Measurements from ENCODE around the gene DOC2A. TPM values are rescaled to one million over a fixed set of nuclear protein-coding genes. Genes with fewer than 3 reads are reported as not detected.
A peak's percentile ranks its signal among the peaks of the same experiment; 100 is the strongest.

DOC2A gene
- total RNA-seq, 1 donor from 2014 or later, result 7.4 TPM

GRCh38 chr16:29989111-29989858 lies 21.5 kb downstream of the DOC2A start:
- Mint-ChIP-seq H3K27me3 (ENCODE audit: unreplicated experiment) (peaks cover 30% of the 10 kb centered on the region), H3K36me3 (ENCODE audit: low read depth, unreplicated experiment) (peaks cover 66% of the 10 kb centered on the region), H3K4me3 (ENCODE audit: unreplicated experiment) (peak overlapping the region; percentile 59), H3K4me1 (ENCODE audit: unreplicated experiment) (peaks cover 51% of the 10 kb centered on the region), H3K27ac (ENCODE audit: unreplicated experiment) (peak overlapping the region; percentile 84), H3K9me3 (ENCODE audit: unreplicated experiment) (no peaks in the 10 kb centered on the region)
- no peak for TF ChIP-seq CTCF (IDR thresholded peaks at IDR 0.05; ENCODE audit: unreplicated experiment)
- DNase-seq (ENCODE audit: low spot score), result no peak

GRCh38 chr16:29988346-29989075 lies 22.3 kb downstream of the DOC2A start:
- peaks cover 29% of the 10 kb centered on the region for H3K27me3 Mint-ChIP-seq (ENCODE audit: unreplicated experiment)
- DNase-seq (ENCODE audit: low spot score), result no peak
- peak overlapping the region; percentile 57 for H3K4me3 Mint-ChIP-seq (ENCODE audit: unreplicated experiment)
- TF ChIP-seq CTCF (IDR thresholded peaks at IDR 0.05; ENCODE audit: unreplicated experiment), result no peak
- no peaks in the 10 kb centered on the region for H3K9me3 Mint-ChIP-seq (ENCODE audit: unreplicated experiment)
- peaks cover 47% of the 10 kb centered on the region for H3K4me1 Mint-ChIP-seq (ENCODE audit: unreplicated experiment)
- peaks cover 66% of the 10 kb centered on the region for H3K36me3 Mint-ChIP-seq (ENCODE audit: low read depth, unreplicated experiment)
- peak overlapping the region; percentile 84 for H3K27ac Mint-ChIP-seq (ENCODE audit: unreplicated experiment)

GRCh38 chr16:29987371-29988085 lies 23.3 kb downstream of the DOC2A start:
- peak overlapping the region; percentile 5 for H3K27ac Mint-ChIP-seq (ENCODE audit: unreplicated experiment)
- peaks cover 47% of the 10 kb centered on the region for H3K4me1 Mint-ChIP-seq (ENCODE audit: unreplicated experiment)
- TF ChIP-seq CTCF (IDR thresholded peaks at IDR 0.05; ENCODE audit: unreplicated experiment), result no peak
- peaks cover 73% of the 10 kb centered on the region for H3K36me3 Mint-ChIP-seq (ENCODE audit: low read depth, unreplicated experiment)
- H3K9me3 Mint-ChIP-seq (ENCODE audit: unreplicated experiment), result no peaks in the 10 kb centered on the region
- H3K27me3 Mint-ChIP-seq (ENCODE audit: unreplicated experiment), result peaks cover 31% of the 10 kb centered on the region
- H3K4me3 Mint-ChIP-seq (ENCODE audit: unreplicated experiment), result peak overlapping the region; percentile 39
- DNase-seq (ENCODE audit: low spot score), result no peak

GRCh38 chr16:29986931-29987330 lies 23.9 kb downstream of the DOC2A start:
- Mint-ChIP-seq H3K4me3 (ENCODE audit: unreplicated experiment) (no peak overlapping the region), H3K27me3 (ENCODE audit: unreplicated experiment) (peaks cover 29% of the 10 kb centered on the region), H3K36me3 (ENCODE audit: low read depth, unreplicated experiment) (peaks cover 73% of the 10 kb centered on the region), H3K4me1 (ENCODE audit: unreplicated experiment) (peaks cover 47% of the 10 kb centered on the region), H3K27ac (ENCODE audit: unreplicated experiment) (peak overlapping the region; percentile 48), H3K9me3 (ENCODE audit: unreplicated experiment) (no peaks in the 10 kb centered on the region)
- no peak for DNase-seq (ENCODE audit: low spot score)
- TF ChIP-seq CTCF (IDR thresholded peaks at IDR 0.05; ENCODE audit: unreplicated experiment), result no peak
